HEK293 (cell line): Measurements from ENCODE around the gene SHISAL1.
A peak's percentile ranks its signal among the peaks of the same experiment; 100 is the strongest.

Experiments
- PBX3 ChIP-seq: sonication (generic); formaldehyde crosslinking; IDR thresholded peaks from 2 replicates; pipeline ENCODE4 v1.8.1; 2022; ENCODE audit warnings: mild to moderate bottlenecking, moderate library complexity, missing genetic modification reagents
- ZBTB21 ChIP-seq: fragments of 450-650 bp; formaldehyde crosslinking; IDR thresholded peaks from 2 replicates; pipeline ENCODE4 v1.5.1; 2017; ENCODE audit warnings: missing biosample characterization, missing genetic modification characterization
- ZFP41 ChIP-seq: fragments of 450-650 bp; formaldehyde crosslinking; IDR thresholded peaks from 2 replicates; pipeline ENCODE4 v1.5.1; 2016; ENCODE audit warnings: missing biosample characterization, missing genetic modification characterization, borderline replicate concordance
- ZNF114 ChIP-seq: fragments of 450-650 bp; formaldehyde crosslinking; IDR thresholded peaks from 2 replicates; pipeline ENCODE4 v1.5.0; 2017; ENCODE audit warnings: missing biosample characterization, missing genetic modification characterization
- ZNF248 ChIP-seq: fragments of 450-650 bp; formaldehyde crosslinking; IDR thresholded peaks from 2 replicates; pipeline ENCODE4 v1.5.1; 2017; ENCODE audit warnings: missing biosample characterization, missing genetic modification characterization
- ZNF560 ChIP-seq: fragments of 450-650 bp; formaldehyde crosslinking; IDR thresholded peaks from 2 replicates; pipeline ENCODE4 v1.5.1; 2017; ENCODE audit warnings: missing biosample characterization, missing genetic modification characterization, borderline replicate concordance
- TF ChIP-seq, protein P1 (sequence below): IDR thresholded peaks from 2 replicates; pipeline ENCODE4 v1.6.1; 2011; ENCODE audit warnings: mild to moderate bottlenecking, low read depth, low read length, borderline replicate concordance
- TF ChIP-seq, protein P2 (sequence below): fragments of 450-650 bp; formaldehyde crosslinking; IDR thresholded peaks from 2 replicates; pipeline ENCODE4 v1.5.1; 2017; ENCODE audit warnings: missing biosample characterization, missing genetic modification characterization
- TF ChIP-seq, protein P3 (sequence below): fragments of 450-650 bp; formaldehyde crosslinking; IDR thresholded peaks from 2 replicates; pipeline ENCODE4 v1.5.1; 2016; ENCODE audit warnings: missing biosample characterization, missing genetic modification characterization

DNA sequence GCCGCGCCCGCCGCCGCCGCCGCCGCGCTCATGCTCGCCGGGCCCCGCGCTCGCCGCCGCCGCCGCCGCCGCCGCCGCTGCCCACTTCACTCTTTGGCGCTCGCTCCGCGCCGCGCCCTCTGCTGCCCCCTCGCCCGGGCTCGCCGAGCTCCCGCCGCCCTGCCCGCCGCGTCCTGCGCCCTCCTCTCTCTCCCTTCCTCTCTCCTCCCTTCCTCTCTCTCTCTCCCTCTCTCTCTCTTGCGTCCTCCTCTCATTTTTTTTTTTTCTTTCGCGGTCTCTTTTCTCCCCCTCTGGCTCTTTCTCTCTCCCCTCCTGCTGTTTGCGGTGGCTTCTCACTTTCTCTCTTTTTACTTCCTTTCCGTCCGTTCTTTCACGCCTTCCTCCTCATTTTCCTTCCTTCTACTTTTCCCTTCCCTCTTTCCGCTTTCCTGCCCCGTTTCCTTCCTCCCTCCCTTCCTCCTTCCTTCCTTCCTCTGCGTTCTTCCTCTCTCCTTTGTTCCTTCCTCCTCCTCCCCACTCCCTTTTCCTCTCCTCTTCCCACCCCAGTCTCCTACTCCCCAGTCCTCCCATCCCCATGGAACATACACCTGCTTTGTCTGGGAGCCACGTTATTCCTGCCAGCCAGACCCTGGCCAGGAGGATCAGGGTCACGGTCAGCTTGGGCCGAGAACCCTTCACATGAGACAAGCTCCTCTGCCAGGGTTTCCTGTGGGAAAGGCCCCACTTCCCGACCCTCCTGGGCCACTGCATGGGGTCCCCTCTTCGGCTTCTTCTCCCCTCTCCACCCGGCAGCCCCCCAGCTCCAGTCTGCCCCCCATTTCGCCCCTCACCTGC lies 19.3 kb upstream of the SHISAL1 start:
- TF ChIP-seq, protein P1, sequence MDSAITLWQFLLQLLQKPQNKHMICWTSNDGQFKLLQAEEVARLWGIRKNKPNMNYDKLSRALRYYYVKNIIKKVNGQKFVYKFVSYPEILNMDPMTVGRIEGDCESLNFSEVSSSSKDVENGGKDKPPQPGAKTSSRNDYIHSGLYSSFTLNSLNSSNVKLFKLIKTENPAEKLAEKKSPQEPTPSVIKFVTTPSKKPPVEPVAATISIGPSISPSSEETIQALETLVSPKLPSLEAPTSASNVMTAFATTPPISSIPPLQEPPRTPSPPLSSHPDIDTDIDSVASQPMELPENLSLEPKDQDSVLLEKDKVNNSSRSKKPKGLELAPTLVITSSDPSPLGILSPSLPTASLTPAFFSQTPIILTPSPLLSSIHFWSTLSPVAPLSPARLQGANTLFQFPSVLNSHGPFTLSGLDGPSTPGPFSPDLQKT = no peak
- TF ChIP-seq, protein P2, sequence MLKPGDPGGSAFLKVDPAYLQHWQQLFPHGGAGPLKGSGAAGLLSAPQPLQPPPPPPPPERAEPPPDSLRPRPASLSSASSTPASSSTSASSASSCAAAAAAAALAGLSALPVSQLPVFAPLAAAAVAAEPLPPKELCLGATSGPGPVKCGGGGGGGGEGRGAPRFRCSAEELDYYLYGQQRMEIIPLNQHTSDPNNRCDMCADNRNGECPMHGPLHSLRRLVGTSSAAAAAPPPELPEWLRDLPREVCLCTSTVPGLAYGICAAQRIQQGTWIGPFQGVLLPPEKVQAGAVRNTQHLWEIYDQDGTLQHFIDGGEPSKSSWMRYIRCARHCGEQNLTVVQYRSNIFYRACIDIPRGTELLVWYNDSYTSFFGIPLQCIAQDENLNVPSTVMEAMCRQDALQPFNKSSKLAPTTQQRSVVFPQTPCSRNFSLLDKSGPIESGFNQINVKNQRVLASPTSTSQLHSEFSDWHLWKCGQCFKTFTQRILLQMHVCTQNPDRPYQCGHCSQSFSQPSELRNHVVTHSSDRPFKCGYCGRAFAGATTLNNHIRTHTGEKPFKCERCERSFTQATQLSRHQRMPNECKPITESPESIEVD = no peak
- TF ChIP-seq ZFP41 (tag by site-specific recombination) = no peak
- TF ChIP-seq PBX3 (CRISPR knock-in tag) = no peak
- TF ChIP-seq ZNF560 (tag by site-specific recombination) = no peak
- TF ChIP-seq, protein P3, sequence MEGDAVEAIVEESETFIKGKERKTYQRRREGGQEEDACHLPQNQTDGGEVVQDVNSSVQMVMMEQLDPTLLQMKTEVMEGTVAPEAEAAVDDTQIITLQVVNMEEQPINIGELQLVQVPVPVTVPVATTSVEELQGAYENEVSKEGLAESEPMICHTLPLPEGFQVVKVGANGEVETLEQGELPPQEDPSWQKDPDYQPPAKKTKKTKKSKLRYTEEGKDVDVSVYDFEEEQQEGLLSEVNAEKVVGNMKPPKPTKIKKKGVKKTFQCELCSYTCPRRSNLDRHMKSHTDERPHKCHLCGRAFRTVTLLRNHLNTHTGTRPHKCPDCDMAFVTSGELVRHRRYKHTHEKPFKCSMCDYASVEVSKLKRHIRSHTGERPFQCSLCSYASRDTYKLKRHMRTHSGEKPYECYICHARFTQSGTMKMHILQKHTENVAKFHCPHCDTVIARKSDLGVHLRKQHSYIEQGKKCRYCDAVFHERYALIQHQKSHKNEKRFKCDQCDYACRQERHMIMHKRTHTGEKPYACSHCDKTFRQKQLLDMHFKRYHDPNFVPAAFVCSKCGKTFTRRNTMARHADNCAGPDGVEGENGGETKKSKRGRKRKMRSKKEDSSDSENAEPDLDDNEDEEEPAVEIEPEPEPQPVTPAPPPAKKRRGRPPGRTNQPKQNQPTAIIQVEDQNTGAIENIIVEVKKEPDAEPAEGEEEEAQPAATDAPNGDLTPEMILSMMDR (tag by site-specific recombination) = peak; percentile 47; the same call in 1 of the 2 replicates
- peak; percentile 50; the same call in 1 of the 2 replicates for TF ChIP-seq ZBTB21 (tag by site-specific recombination)
- TF ChIP-seq ZNF114 = no peak
- TF ChIP-seq ZNF248 (tag by site-specific recombination) = no peak
